ENCODE results near the gene PNPLA2. TPM values are rescaled to one million over a fixed set of nuclear protein-coding genes. Genes with fewer than 3 reads are reported as not detected.
A peak's percentile ranks its signal among the peaks of the same experiment; 100 is the strongest.

The PNPLA2 gene
- total and polyA plus RNA-seq, 8 donors, result 59.1 to 234 (median 95.9) TPM

- Histone ChIP-seq H3K9me3 (no peaks in the 10 kb centered on the region), H3K4me3 (no peak overlapping the region), H3K36me3 (peaks cover 0 to 5% (median 0%) of the 10 kb centered on the region in 3 donors), H3K27ac (peak overlapping the region in 1 of 4 donors; percentile 17), H3K4me1 (no peaks in the 10 kb centered on the region), H3K27me3 (no peaks in the 10 kb centered on the region)
- ATAC-seq (peak; percentile 52 to 76 (median 68)), DNase-seq (peak; percentile 54 to 90 (median 74)), FAIRE-seq (no peak)
- no peak for TF ChIP-seq CTCF (IDR thresholded peaks at IDR 0.05)
- WGBS, 2 donors, result 51% methylated on average over 17 of the region's 17 CpGs
- intact Hi-C loops (cut with DNase I), result no loop called here
Measured at GRCh38 chr11:868394-868793, 49.7 kb downstream of the PNPLA2 start.

GRCh38 chr11:868802-869201 lies 50.1 kb downstream of the PNPLA2 start:
- ATAC-seq (peak in 2 of 4 donors; percentile 2), DNase-seq (no peak), FAIRE-seq (no peak)
- WGBS, 2 donors, result 78 to 82% methylated on average over 12 of the region's 12 CpGs
- H3K27me3 ChIP-seq, result no peaks in the 10 kb centered on the region
- H3K36me3 ChIP-seq, result peaks cover 0 to 5% (median 0%) of the 10 kb centered on the region in 3 donors
- H3K4me3 ChIP-seq, result no peak overlapping the region
- no peaks in the 10 kb centered on the region for H3K4me1 ChIP-seq
- intact Hi-C loops (cut with DNase I), result no loop called here
- peak overlapping the region in 1 of 4 donors; percentile 17 for H3K27ac ChIP-seq
- TF ChIP-seq CTCF (IDR thresholded peaks at IDR 0.05), result no peak
- no peaks in the 10 kb centered on the region for H3K9me3 ChIP-seq

GRCh38 chr11:869399-870126 lies 50.8 kb downstream of the PNPLA2 start:
- no peak for DNase-seq
- no peaks in the 10 kb centered on the region for H3K9me3 ChIP-seq
- no peaks in the 10 kb centered on the region for H3K27me3 ChIP-seq
- H3K36me3 ChIP-seq, result peaks cover 0 to 5% (median 0%) of the 10 kb centered on the region in 3 donors
- WGBS, 2 donors, result 90 to 91% methylated on average over 17 to 25 of the region's 25 CpGs
- H3K4me1 ChIP-seq, result no peaks in the 10 kb centered on the region
- no peak for ATAC-seq
- no peak overlapping the region for H3K27ac ChIP-seq
- no peak for TF ChIP-seq CTCF (IDR thresholded peaks at IDR 0.05)
- H3K4me3 ChIP-seq, result no peak overlapping the region
- FAIRE-seq, result no peak
- intact Hi-C loops (cut with DNase I), result no loop called here

- DNase-seq (no peak), ATAC-seq (peak in 1 of 4 donors; percentile 11), FAIRE-seq (no peak)
- no peak overlapping the region for H3K27ac ChIP-seq
- no peak overlapping the region for H3K4me3 ChIP-seq
- H3K4me1 ChIP-seq, result no peaks in the 10 kb centered on the region
- 72 to 76% methylated on average over 8 of the region's 8 CpGs for WGBS, 2 donors
- peaks cover 0 to 5% (median 0%) of the 10 kb centered on the region in 3 donors for H3K36me3 ChIP-seq
- intact Hi-C loops (cut with DNase I), result no loop called here
- H3K27me3 ChIP-seq, result no peaks in the 10 kb centered on the region
- TF ChIP-seq CTCF (IDR thresholded peaks at IDR 0.05), result no peak
- no peaks in the 10 kb centered on the region for H3K9me3 ChIP-seq
Measured at GRCh38 chr11:870127-870413, 51.4 kb downstream of the PNPLA2 start.

GRCh38 chr11:870418-870817 lies 51.7 kb downstream of the PNPLA2 start:
- Histone ChIP-seq H3K4me1 (no peaks in the 10 kb centered on the region), H3K27ac (no peak overlapping the region), H3K9me3 (no peaks in the 10 kb centered on the region), H3K4me3 (no peak overlapping the region), H3K27me3 (no peaks in the 10 kb centered on the region), H3K36me3 (peaks cover 0 to 5% (median 0%) of the 10 kb centered on the region in 3 donors)
- ATAC-seq, result no peak
- no peak for TF ChIP-seq CTCF (IDR thresholded peaks at IDR 0.05)
- no peak for FAIRE-seq
- DNase-seq, result no peak
- WGBS, 2 donors, result 85 to 92% methylated on average over 8 of the region's 8 CpGs
- intact Hi-C loops (cut with DNase I), result no loop called here
